BLaER1 (cell line): ENCODE data around the gene CSNK1D.
"Not testable (repeated sequence)": the region's sequence is repeated elsewhere in the genome, so short reads cannot be mapped to it uniquely, and the experiment has no call there.

ENCODE experiments used
- H3K27ac ChIP-seq: shearing (Covaris generic); formaldehyde crosslinking; 2 replicates; pipeline ENCODE4 v1.8.1; 2022
- H3K27me3 ChIP-seq: shearing (Covaris generic); formaldehyde crosslinking; 2 replicates; pipeline ENCODE4 v1.8.1; 2022
- H3K36me3 ChIP-seq: shearing (Covaris generic); formaldehyde crosslinking; 2 replicates; pipeline ENCODE4 v1.8.1; 2022
- H3K4me1 ChIP-seq: shearing (Covaris generic); formaldehyde crosslinking; 2 replicates; pipeline ENCODE4 v1.8.1; 2022
- H3K4me2 ChIP-seq: shearing (Covaris generic); formaldehyde crosslinking; 2 replicates; pipeline ENCODE4 v1.8.1; 2022
- H3K4me3 ChIP-seq: shearing (Covaris generic); formaldehyde crosslinking; 2 replicates; pipeline ENCODE4 v1.8.1; 2022
- H3K9ac ChIP-seq: shearing (Covaris generic); formaldehyde crosslinking; 2 replicates; pipeline ENCODE4 v1.8.1; 2022
- H3K9me3 ChIP-seq: shearing (Covaris generic); formaldehyde crosslinking; 2 replicates; pipeline ENCODE4 v1.8.1; 2022
- H4K20me1 ChIP-seq: shearing (Covaris generic); formaldehyde crosslinking; 2 replicates; pipeline ENCODE4 v1.8.1; 2022
- Cebpa-rat ChIP-seq: shearing (Covaris generic); IDR thresholded peaks from 2 replicates; pipeline ENCODE4 v1.8.1; 2022

CSNK1D gene

DNA sequence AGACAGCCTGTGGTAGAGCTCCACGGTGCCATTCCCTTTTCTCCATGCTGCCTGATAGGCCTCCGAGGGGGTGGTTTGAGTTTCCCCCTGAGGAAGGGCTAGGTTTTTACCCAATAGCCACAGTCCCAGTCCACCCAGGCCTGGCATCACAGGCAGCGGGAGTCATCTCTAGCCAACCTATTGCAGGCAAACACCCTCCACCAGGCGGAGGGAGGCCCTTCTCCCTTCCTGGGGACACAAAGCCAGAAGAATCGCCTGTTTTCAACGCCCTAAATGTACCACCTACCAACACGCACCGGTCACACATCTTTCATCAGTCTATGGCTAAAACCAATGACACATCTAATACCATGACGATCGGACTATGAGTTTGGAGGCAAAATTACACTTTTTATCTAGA is 7.4 kb downstream of the CSNK1D start:
- H3K36me3 ChIP-seq = peaks cover 100% of the 10 kb centered on the region
- TF ChIP-seq Cebpa-rat = no peak
- H4K20me1 ChIP-seq = peaks cover 100% of the 10 kb centered on the region
- no peak overlapping the region for H3K9ac ChIP-seq
- H3K27ac ChIP-seq = no peak overlapping the region
- H3K27me3 ChIP-seq = no peaks in the 10 kb centered on the region
- H3K4me2 ChIP-seq = no peak overlapping the region
- H3K4me1 ChIP-seq = peaks cover 35% of the 10 kb centered on the region
- H3K9me3 ChIP-seq = peaks cover 17% of the 10 kb centered on the region; the same call in 1 of the 2 replicates
- H3K4me3 ChIP-seq = no peak overlapping the region

DNA sequence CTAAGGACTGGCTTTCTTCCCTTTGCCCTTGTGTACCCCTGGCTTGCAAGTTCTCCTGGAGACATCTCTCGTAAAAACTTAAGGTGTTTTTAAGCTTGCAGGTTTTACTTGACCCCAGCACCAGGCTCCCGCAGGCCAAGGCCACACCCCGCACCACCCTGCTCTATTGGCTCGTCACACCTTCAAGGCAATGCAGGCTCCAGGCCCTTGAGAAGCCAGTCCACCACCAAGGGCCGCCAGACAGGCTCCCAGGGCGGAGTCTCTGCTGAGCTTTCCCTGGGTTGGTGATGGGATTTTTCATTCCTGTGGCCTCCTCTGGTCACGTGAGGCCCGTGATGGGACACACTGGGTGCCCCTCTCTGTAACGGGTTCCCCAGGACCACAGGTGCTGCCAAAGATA is 9.9 kb downstream of the CSNK1D start:
- H3K9me3 ChIP-seq = peaks cover 22% of the 10 kb centered on the region; the same call in 1 of the 2 replicates
- H3K36me3 ChIP-seq = peaks cover 100% of the 10 kb centered on the region
- H3K9ac ChIP-seq = no peak overlapping the region
- no peak overlapping the region for H3K4me3 ChIP-seq
- peaks cover 10% of the 10 kb centered on the region; the same call in 1 of the 2 replicates for H3K4me1 ChIP-seq
- H3K4me2 ChIP-seq = no peak overlapping the region
- TF ChIP-seq Cebpa-rat = no peak
- H4K20me1 ChIP-seq = peaks cover 100% of the 10 kb centered on the region
- no peaks in the 10 kb centered on the region for H3K27me3 ChIP-seq
- H3K27ac ChIP-seq = no peak overlapping the region

DNA sequence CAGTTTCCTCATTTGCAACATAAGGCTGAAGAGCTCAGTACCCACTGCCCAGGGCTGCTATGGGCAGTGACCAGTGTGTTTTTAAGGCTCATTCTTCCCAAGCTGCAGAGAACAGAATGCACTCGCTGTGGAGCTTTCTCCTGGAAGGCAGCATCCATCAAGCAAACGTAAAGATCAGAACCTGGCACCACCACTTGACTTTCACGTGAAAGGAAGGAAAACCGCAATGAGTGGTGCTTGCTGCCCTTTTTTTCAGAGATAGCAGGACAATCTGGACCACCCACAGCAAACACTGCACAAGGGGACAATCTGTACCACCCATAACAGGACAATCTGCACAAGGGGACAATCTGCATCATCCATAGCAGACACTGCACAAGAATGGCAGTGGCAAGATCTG is 11.2 kb downstream of the CSNK1D start:
- Histone ChIP-seq H3K36me3 (peaks cover 100% of the 10 kb centered on the region), H3K9ac (no peak overlapping the region), H4K20me1 (peaks cover 100% of the 10 kb centered on the region), H3K4me1 (no peaks in the 10 kb centered on the region), H3K4me2 (no peak overlapping the region), H3K27ac (no peak overlapping the region), H3K27me3 (no peaks in the 10 kb centered on the region), H3K4me3 (no peak overlapping the region), H3K9me3 (peaks cover 22% of the 10 kb centered on the region; the same call in 1 of the 2 replicates)
- TF ChIP-seq Cebpa-rat = no peak

GRCh38 chr17:82259972-82260961 is 13.2 kb downstream of the CSNK1D start:
- H3K4me3 ChIP-seq, H3K27ac ChIP-seq, H3K4me2 ChIP-seq, H3K9ac ChIP-seq, H3K4me1 ChIP-seq, H3K27me3 ChIP-seq: not testable (repeated sequence)
- peaks cover 100% of the 10 kb centered on the region for H3K36me3 ChIP-seq
- H3K9me3 ChIP-seq = peaks cover 26% of the 10 kb centered on the region; the same call in 1 of the 2 replicates
- peaks cover 100% of the 10 kb centered on the region for H4K20me1 ChIP-seq

DNA sequence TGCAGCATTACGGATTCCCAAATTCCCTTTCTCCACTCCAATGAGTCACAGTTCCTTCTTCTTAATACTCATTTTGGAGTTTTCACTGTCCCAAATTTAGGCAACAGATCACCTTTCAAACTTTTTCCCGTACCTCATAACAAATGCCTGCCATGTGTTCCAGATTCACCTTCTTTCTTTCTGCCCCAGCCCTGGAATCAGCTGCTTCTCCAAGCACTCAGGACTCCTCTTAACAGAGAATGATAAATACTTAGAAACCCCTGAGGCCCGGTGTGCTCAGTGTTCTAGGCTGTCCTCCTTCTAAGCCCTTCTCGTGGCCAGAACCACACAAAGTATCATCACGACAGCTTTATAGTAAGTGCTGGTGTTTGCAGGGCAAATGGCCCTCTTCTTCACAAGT is 14.9 kb downstream of the CSNK1D start:
- no peak for TF ChIP-seq Cebpa-rat
- no peak overlapping the region for H3K4me2 ChIP-seq
- no peak overlapping the region for H3K27ac ChIP-seq
- peaks cover 27% of the 10 kb centered on the region; the same call in 1 of the 2 replicates for H3K9me3 ChIP-seq
- H3K36me3 ChIP-seq = peaks cover 100% of the 10 kb centered on the region
- H3K27me3 ChIP-seq = no peaks in the 10 kb centered on the region
- H4K20me1 ChIP-seq = peaks cover 100% of the 10 kb centered on the region
- H3K4me1 ChIP-seq = no peaks in the 10 kb centered on the region
- no peak overlapping the region for H3K9ac ChIP-seq
- no peak overlapping the region for H3K4me3 ChIP-seq

GRCh38 chr17:82257473-82257872 is 16.0 kb downstream of the CSNK1D start:
- H3K36me3 ChIP-seq = peaks cover 100% of the 10 kb centered on the region
- H4K20me1 ChIP-seq = peaks cover 100% of the 10 kb centered on the region

GRCh38 chr17:82256242-82256885 is 17.1 kb downstream of the CSNK1D start:
- peaks cover 100% of the 10 kb centered on the region for H3K36me3 ChIP-seq
- peaks cover 10% of the 10 kb centered on the region; the same call in 1 of the 2 replicates for H3K9me3 ChIP-seq
- H3K4me3 ChIP-seq = no peak overlapping the region
- peaks cover 100% of the 10 kb centered on the region for H4K20me1 ChIP-seq
- no peak for TF ChIP-seq Cebpa-rat
- no peaks in the 10 kb centered on the region for H3K27me3 ChIP-seq
- H3K9ac ChIP-seq = no peak overlapping the region
- H3K4me1 ChIP-seq = peaks cover under 1% of the 10 kb centered on the region; the same call in 1 of the 2 replicates
- H3K4me2 ChIP-seq = no peak overlapping the region
- no peak overlapping the region for H3K27ac ChIP-seq

More at GRCh38 chr17:82257473-82257872, 16.0 kb downstream of the CSNK1D start:
- Histone ChIP-seq H3K9ac (no peak overlapping the region), H3K27ac (no peak overlapping the region), H3K27me3 (no peaks in the 10 kb centered on the region), H3K4me1 (no peaks in the 10 kb centered on the region), H3K4me3 (no peak overlapping the region), H3K4me2 (no peak overlapping the region), H3K9me3 (peaks cover 20% of the 10 kb centered on the region; the same call in 1 of the 2 replicates)
- TF ChIP-seq Cebpa-rat = no peak

DNA sequence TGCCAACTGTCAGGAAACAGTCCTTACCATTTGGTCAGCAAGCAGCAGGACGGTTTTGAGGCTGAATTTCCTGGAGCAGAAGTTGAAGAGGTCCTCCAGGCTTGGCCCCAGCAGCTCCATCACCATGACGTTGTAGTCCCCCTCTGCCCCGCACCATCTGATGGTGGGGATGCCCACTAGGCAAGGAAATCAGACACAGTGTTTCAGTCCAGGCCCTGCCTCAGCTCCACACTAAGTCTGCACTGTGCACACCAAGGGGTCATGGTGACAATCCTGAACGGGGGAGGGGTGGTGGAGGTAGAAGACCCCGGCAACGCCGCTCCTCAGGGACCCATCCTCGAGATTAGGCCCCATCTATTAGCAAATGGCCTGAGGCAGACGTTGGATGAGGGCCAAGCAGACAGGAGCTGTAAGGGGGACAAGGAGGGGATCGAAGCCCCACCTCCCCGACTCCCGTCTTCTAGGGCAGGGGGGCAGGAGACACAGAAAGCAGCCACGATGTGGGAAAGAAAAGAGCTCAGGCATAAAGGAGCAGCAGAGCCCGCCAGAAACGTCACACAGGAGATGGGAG is 18.0 kb downstream of the CSNK1D start:
- peaks cover 10% of the 10 kb centered on the region for H3K4me1 ChIP-seq
- H3K9ac ChIP-seq = no peak overlapping the region
- no peak overlapping the region for H3K4me2 ChIP-seq
- peaks cover 5% of the 10 kb centered on the region; the same call in 1 of the 2 replicates for H3K9me3 ChIP-seq
- no peaks in the 10 kb centered on the region for H3K27me3 ChIP-seq
- H3K36me3 ChIP-seq = peaks cover 100% of the 10 kb centered on the region
- no peak overlapping the region for H3K27ac ChIP-seq
- no peak for TF ChIP-seq Cebpa-rat
- no peak overlapping the region for H3K4me3 ChIP-seq
- H4K20me1 ChIP-seq = peaks cover 100% of the 10 kb centered on the region

- H3K4me3 ChIP-seq, H3K9me3 ChIP-seq, H3K4me2 ChIP-seq, H3K9ac ChIP-seq, H3K27me3 ChIP-seq, H3K27ac ChIP-seq: not testable (repeated sequence)
- H4K20me1 ChIP-seq = peaks cover 100% of the 10 kb centered on the region
- peaks cover 100% of the 10 kb centered on the region for H3K36me3 ChIP-seq
- peaks cover 17% of the 10 kb centered on the region for H3K4me1 ChIP-seq
Observed at GRCh38 chr17:82254746-82255145, 18.8 kb downstream of the CSNK1D start.

DNA sequence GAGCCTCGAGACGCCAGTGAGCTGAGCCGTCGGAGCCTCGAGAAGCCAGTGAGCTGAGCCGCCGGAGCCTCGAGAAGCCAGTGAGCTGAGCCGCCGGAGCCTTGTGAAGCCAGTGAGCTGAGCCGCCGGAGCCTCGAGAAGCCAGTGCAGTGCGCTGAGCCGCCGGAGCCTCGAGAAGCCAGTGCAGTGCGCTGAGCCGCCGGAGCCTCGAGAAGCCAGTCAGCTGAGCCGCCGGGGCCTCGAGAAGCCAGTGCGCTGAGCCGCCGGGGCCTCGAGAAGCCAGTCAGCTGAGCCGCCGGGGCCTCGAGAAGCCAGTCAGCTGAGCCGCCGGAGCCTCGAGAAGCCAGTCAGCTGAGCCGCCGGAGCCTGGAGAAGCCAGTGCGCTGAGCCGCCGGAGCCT is 19.4 kb downstream of the CSNK1D start:
- peaks cover 100% of the 10 kb centered on the region for H3K36me3 ChIP-seq
- H3K27me3 ChIP-seq, H3K27ac ChIP-seq, H3K4me3 ChIP-seq, H3K9ac ChIP-seq, H3K4me2 ChIP-seq, H3K9me3 ChIP-seq: not testable (repeated sequence)
- H4K20me1 ChIP-seq = peaks cover 100% of the 10 kb centered on the region
- H3K4me1 ChIP-seq = peaks cover 24% of the 10 kb centered on the region
